Heart left ventricle (tissue), 16 donors: ENCODE results near the gene MMAB. TPM values are rescaled to one million over a fixed set of nuclear protein-coding genes. Genes with fewer than 3 reads are reported as not detected.

Source experiments
- ATAC-seq, 4 donors: fragments of 200-7000 bp; cut with Tn5 transposase; one replicate each; pipeline ENCODE4 v1.9.1; 2020 to 2022; ENCODE audit warnings: moderate library complexity in 4 of 4, mild to moderate bottlenecking in 3 of 4, moderate number of reproducible peaks in 1 of 4
- DNase-seq, 5 donors: peaks; one replicate each; pipeline ENCODE4 v3.0.0-alpha.2; 2020
- H3K27ac ChIP-seq, 12 donors: fragments of 200-600 bp; sonication (generic) in 4 of 12; one replicate each; pipeline versions ENCODE4 v1.5.0 to v1.8.0; 2016 to 2022; ENCODE audit warnings: mild to moderate bottlenecking in 2 of 12
- H3K27me3 ChIP-seq, 9 donors: fragments of 200-600 bp; sonication (generic) in 2 of 9; one replicate each; pipeline versions ENCODE4 v1.5.1 to v1.8.0; 2016 to 2022; ENCODE audit warnings: mild to moderate bottlenecking in 3 of 9
- H3K36me3 ChIP-seq, 9 donors: fragments of 200-600 bp; sonication (generic) in 2 of 9; one replicate each; pipeline versions ENCODE4 v1.5.0 to v1.8.0; 2018 to 2022; ENCODE audit warnings: mild to moderate bottlenecking in 2 of 9
- H3K4me1 ChIP-seq, 12 donors: fragments of 200-600 bp; sonication (generic) in 4 of 12; one replicate each; pipeline versions ENCODE4 v1.5.0 to v1.8.0; 2016 to 2022; ENCODE audit warnings: mild to moderate bottlenecking in 3 of 12
- H3K4me3 ChIP-seq, 12 donors: fragments of 200-600 bp; sonication (generic) in 4 of 12; one replicate each; pipeline versions ENCODE4 v1.5.0 to v1.8.0; 2017 to 2022; ENCODE audit warnings: mild to moderate bottlenecking in 9 of 12, moderate library complexity in 4 of 12
- H3K9me3 ChIP-seq, 12 donors: fragments of 200-600 bp; sonication (generic) in 4 of 12; one replicate each; pipeline versions ENCODE4 v1.5.0 to v1.8.0; 2016 to 2022; ENCODE audit warnings: mild to moderate bottlenecking in 1 of 12
- CTCF ChIP-seq, 12 donors: fragments of 200-600 bp; sonication (generic) in 4 of 12; IDR thresholded peaks; one replicate each; pipeline versions ENCODE4 v1.5.0 to v1.8.0; 2018 to 2022; ENCODE audit warnings: antibody characterized with exemption in 12 of 12, mild to moderate bottlenecking in 5 of 12
- POLR2A ChIP-seq, 2 donors: fragments of 450-650 bp; IDR thresholded peaks; one replicate each; pipeline ENCODE4 v1.6.1; 2017; ENCODE audit warnings: antibody characterized with exemption in 2 of 2, mild to moderate bottlenecking in 2 of 2, moderate library complexity in 2 of 2
- WGBS, 4 donors: extraction: QIAGEN DNeasy Blood & Tissue Kit in 2 of 4; methylation state at CpG; one replicate each; pipeline versions ENCODE4 v1.1.5 to v1.1.7; 2013 to 2018; 5-methylcytosine and 5-hydroxymethylcytosine counted together
- intact Hi-C, 10 donors: fragments of 100-400 bp; cut with DNase I; formaldehyde crosslinking; loops; one replicate each; pipeline versions ENCODE4 v1.11.1 to v1.14.2; 2022
- polyA plus RNA-seq, 2 donors: library from polyadenylated mRNA; stranded (reverse); fragments of 200-250 nt; gene quantifications; one replicate each; pipeline ENCODE4 v1.2.3, GENCODE V29; 2013
- total RNA-seq, 9 donors: library from RNA; depleted of rRNA in 2 of 9; stranded (reverse); fragments of >200 nt in 2 of 9; fragmentation: NEBNext Ultra II Directional in 3 of 9; extraction: Animal tissue kit (Norgen Biotek cat#: 25700) in 3 of 9; gene quantifications; one replicate each; pipeline versions ENCODE4 v1.1.0 to v1.2.4, GENCODE V29; 2016 to 2023
- donor health status: ischemic (EF 13 %, LVEDD 7.1; RV severe dilation, severe dysfunction).
- donor health status: healthy with polysubstance abuse.
- donor health status: DM: no; HTN: yes; CAD: no.
- donor health status: DM: no; HTN: no; CAD: no.
- donor health status: ischemic (EF 25% LVEDD 6.9; RV normal size, moderate dysfunction).
- donor health status: ischemic (EF 25% LVEDD 5.7; RV mildly dilated, moderate dysfunction).
- donor health status: healthy.
- donor health status: DM: yes; HTN: yes; CAD: no.
- donor health status: ischemic (EF 35%, LVEDD 5.7; RV mildly dilated, moderate dysfunction).
- donor health status: nonischemic (EF 11% LVEDD 7.7; RV severe dilation, severe dysfunction).
- donor health status: DM: yes; HTN: yes; CAD: no.
- donor health status: PGD.
- donor health status: ischemic (EF 29% LVEDD 5.4; RV normal size, mild dysfunction).
- donor health status: nonischemic (EF 23%, LVEDD 6.1; RV moderate dilation, normal function).

MMAB gene
- total and polyA plus RNA-seq, 11 donors, result 29.5 to 43.4 (median 34.5) TPM

GRCh38 chr12:109538191-109538863 is 35.0 kb downstream of the MMAB start:
- 46 to 69% (median 56%) methylated on average over 13 to 16 of the region's 16 CpGs for WGBS, 4 donors
- no peak overlapping the region for H3K27ac ChIP-seq

GRCh38 chr12:109537136-109537535 is 36.2 kb downstream of the MMAB start:
- Histone ChIP-seq H3K4me1 (peaks cover 0 to 6% (median 0%) of the 10 kb centered on the region in 12 donors), H3K27me3 (no peaks in the 10 kb centered on the region), H3K36me3 (peaks cover 0 to 49% (median 41%) of the 10 kb centered on the region in 9 donors), H3K4me3 (no peak overlapping the region), H3K9me3 (no peaks in the 10 kb centered on the region), H3K27ac (no peak overlapping the region)
- ATAC-seq (no peak), DNase-seq (peak in 2 of 5 donors; percentile 18 to 20)
- intact Hi-C loops, result no loop called here
- TF ChIP-seq CTCF (IDR thresholded peaks at IDR 0.05), result no peak
- no peak for TF ChIP-seq POLR2A (IDR thresholded peaks at IDR 0.05)
- 91 to 96% (median 94%) methylated on average over 5 to 8 of the region's 8 CpGs for WGBS, 4 donors

More at GRCh38 chr12:109538191-109538863, 35.0 kb downstream of the MMAB start:
- Histone ChIP-seq H3K27me3 (no peaks in the 10 kb centered on the region), H3K4me3 (no peak overlapping the region), H3K9me3 (no peaks in the 10 kb centered on the region), H3K4me1 (peaks cover 0 to 6% (median 0%) of the 10 kb centered on the region in 12 donors), H3K36me3 (peaks cover 0 to 37% (median 31%) of the 10 kb centered on the region in 9 donors)
- DNase-seq (peak in 1 of 5 donors; percentile 20), ATAC-seq (peak in 1 of 4 donors; percentile 22)
- intact Hi-C loops, result no loop called here
- TF ChIP-seq POLR2A (IDR thresholded peaks at IDR 0.05), result no peak
- TF ChIP-seq CTCF (IDR thresholded peaks at IDR 0.05), result no peak

GRCh38 chr12:109535863-109536250 is 37.4 kb downstream of the MMAB start:
- no peak overlapping the region for H3K27ac ChIP-seq
- TF ChIP-seq CTCF (IDR thresholded peaks at IDR 0.05), result no peak
- TF ChIP-seq POLR2A (IDR thresholded peaks at IDR 0.05), result no peak
- DNase-seq (peak in 2 of 5 donors; percentile 5 to 30), ATAC-seq (no peak)
- 71 to 86% (median 85%) methylated on average over 5 of the region's 5 CpGs for WGBS, 4 donors
- no peak overlapping the region for H3K4me3 ChIP-seq
- no peaks in the 10 kb centered on the region for H3K27me3 ChIP-seq
- intact Hi-C loops, result no loop called here
- peaks cover 0 to 62% (median 53%) of the 10 kb centered on the region in 9 donors for H3K36me3 ChIP-seq
- H3K9me3 ChIP-seq, result no peaks in the 10 kb centered on the region
- peaks cover 0 to 4% (median 0%) of the 10 kb centered on the region in 12 donors for H3K4me1 ChIP-seq

GRCh38 chr12:109535231-109535862 is 38.0 kb downstream of the MMAB start:
- WGBS, 4 donors, result 89 to 91% (median 91%) methylated on average over 25 of the region's 25 CpGs

More at GRCh38 chr12:109535231-109535862, 38.0 kb downstream of the MMAB start:
- Histone ChIP-seq H3K27ac (no peak overlapping the region), H3K9me3 (no peaks in the 10 kb centered on the region), H3K36me3 (peaks cover 0 to 66% (median 59%) of the 10 kb centered on the region in 9 donors), H3K27me3 (no peaks in the 10 kb centered on the region), H3K4me3 (no peak overlapping the region), H3K4me1 (peaks cover 0 to 4% (median 0%) of the 10 kb centered on the region in 12 donors)
- TF ChIP-seq POLR2A (IDR thresholded peaks at IDR 0.05) (no peak), CTCF (IDR thresholded peaks at IDR 0.05) (no peak)
- no peak for ATAC-seq
- DNase-seq, result peak in 1 of 5 donors; percentile 40
- intact Hi-C loops, result no loop called here
